Immature natural killer cell (primary cell): ENCODE measurements around the gene CD200R1L. TPM values are rescaled to one million over a fixed set of nuclear protein-coding genes. Genes with fewer than 3 reads are reported as not detected.
A peak's percentile ranks its signal among the peaks of the same experiment; 100 is the strongest.

Experiments used
- DNase-seq, 3 donors: peaks; one replicate each; pipeline ENCODE4 v3.0.0; 2022; ENCODE audit warnings: mixed read lengths in 1 of 3
- H3K27ac Mint-ChIP-seq, 6 donors: one replicate each; pipeline ENCODE4 v1.8.0; 2020; ENCODE audit warnings: mixed read lengths in 6 of 6, mild to moderate bottlenecking in 5 of 6, inconsistent platforms in 4 of 6, moderate library complexity in 3 of 6
- H3K27me3 Mint-ChIP-seq, 3 donors: one replicate each; pipeline ENCODE4 v1.8.0; 2020 to 2021; ENCODE audit warnings: low read depth in 3 of 3, mild to moderate bottlenecking in 3 of 3, mixed read lengths in 3 of 3, moderate library complexity in 3 of 3, inconsistent platforms in 1 of 3
- H3K36me3 Mint-ChIP-seq, 3 donors: one replicate each; pipeline ENCODE4 v1.8.0; 2020; ENCODE audit warnings: mixed read lengths in 3 of 3, inconsistent platforms in 2 of 3, mild to moderate bottlenecking in 2 of 3
- H3K4me1 Mint-ChIP-seq, 2 donors: one replicate each; pipeline ENCODE4 v1.8.0; 2020; ENCODE audit warnings: inconsistent platforms in 2 of 2, mild to moderate bottlenecking in 2 of 2, mixed read lengths in 2 of 2, moderate library complexity in 1 of 2
- H3K4me3 Mint-ChIP-seq, 5 donors: one replicate each; pipeline ENCODE4 v1.8.0; 2020; ENCODE audit warnings: mild to moderate bottlenecking in 5 of 5, mixed read lengths in 5 of 5, inconsistent platforms in 3 of 5, moderate library complexity in 3 of 5
- H3K9me3 Mint-ChIP-seq, 6 donors: one replicate each; pipeline ENCODE4 v1.8.0; 2020; ENCODE audit warnings: mild to moderate bottlenecking in 6 of 6, mixed read lengths in 6 of 6, inconsistent platforms in 4 of 6, moderate library complexity in 3 of 6
- polyA plus RNA-seq, 3 donors: library from polyadenylated mRNA; unstranded; fragments of 300-500 nt; fragmentation: Illumina TruSeq; gene quantifications; one replicate each; pipeline ENCODE4 v1.2.3, GENCODE V29; 2021

The CD200R1L gene
- not detected for polyA plus RNA-seq

- DNase-seq, result no peak
- Mint-ChIP-seq H3K9me3 (peaks cover 14 to 31% (median 20%) of the 10 kb centered on the region in 6 donors), H3K4me1 (peaks cover 25 to 28% of the 10 kb centered on the region in 2 donors), H3K36me3 (peaks cover 0 to 19% (median 15%) of the 10 kb centered on the region in 3 donors), H3K4me3 (peak within 1 kb of the TSS; percentile 43 to 73 (median 55)), H3K27ac (peak within 1 kb of the TSS; percentile 13 to 86 (median 70)), H3K27me3 (peaks cover 0 to 4% (median 3%) of the 10 kb centered on the region in 3 donors)
Observed at GRCh38 chr3:112846764-112847163, at the start of gene CD200R1L. Gene CD200R1L, minus strand, starts transcription at chr3:112846864. Its CDS starts 17,497 bp downstream, at chr3:112829367.

- no peaks in the 10 kb centered on the region for H3K9me3 Mint-ChIP-seq
- no peaks in the 10 kb centered on the region for H3K36me3 Mint-ChIP-seq
- DNase-seq, result no peak
- H3K4me3 Mint-ChIP-seq, result no peak overlapping the region
- H3K4me1 Mint-ChIP-seq, result no peaks in the 10 kb centered on the region
- H3K27ac Mint-ChIP-seq, result no peak overlapping the region
- H3K27me3 Mint-ChIP-seq, result peaks cover 0 to 2% (median 2%) of the 10 kb centered on the region in 3 donors
Observed at GRCh38 chr3:112894258-112894657, 47.6 kb upstream of the CD200R1L start.

GRCh38 chr3:112889357-112889756, 42.7 kb upstream of the CD200R1L start:
- H3K4me3 Mint-ChIP-seq, result no peak overlapping the region
- H3K27me3 Mint-ChIP-seq, result peaks cover 1 to 6% (median 2%) of the 10 kb centered on the region in 3 donors
- no peak overlapping the region for H3K27ac Mint-ChIP-seq
- H3K36me3 Mint-ChIP-seq, result no peaks in the 10 kb centered on the region
- H3K4me1 Mint-ChIP-seq, result no peaks in the 10 kb centered on the region
- no peaks in the 10 kb centered on the region for H3K9me3 Mint-ChIP-seq
- DNase-seq, result no peak

GRCh38 chr3:112888381-112889085, 41.9 kb upstream of the CD200R1L start:
- DNase-seq, result no peak
- Mint-ChIP-seq H3K36me3 (no peaks in the 10 kb centered on the region), H3K4me3 (no peak overlapping the region), H3K9me3 (no peaks in the 10 kb centered on the region), H3K27me3 (peaks cover 1 to 6% (median 2%) of the 10 kb centered on the region in 3 donors), H3K4me1 (no peaks in the 10 kb centered on the region), H3K27ac (no peak overlapping the region)

- Mint-ChIP-seq H3K9me3 (peaks cover 0 to 4% (median 0%) of the 10 kb centered on the region in 6 donors), H3K36me3 (no peaks in the 10 kb centered on the region), H3K4me3 (no peak overlapping the region), H3K4me1 (no peaks in the 10 kb centered on the region), H3K27me3 (peaks cover 1 to 6% (median 2%) of the 10 kb centered on the region in 3 donors), H3K27ac (no peak overlapping the region)
- no peak for DNase-seq
Observed at GRCh38 chr3:112884678-112885290, 38.1 kb upstream of the CD200R1L start.

GRCh38 chr3:112881891-112882290, 35.2 kb upstream of the CD200R1L start:
- Mint-ChIP-seq H3K36me3 (no peaks in the 10 kb centered on the region), H3K27me3 (peaks cover 1 to 10% (median 2%) of the 10 kb centered on the region in 3 donors), H3K27ac (no peak overlapping the region), H3K9me3 (peaks cover 0 to 4% (median 0%) of the 10 kb centered on the region in 6 donors), H3K4me3 (no peak overlapping the region), H3K4me1 (no peaks in the 10 kb centered on the region)
- no peak for DNase-seq

- Mint-ChIP-seq H3K4me1 (no peaks in the 10 kb centered on the region), H3K9me3 (peaks cover 5 to 18% (median 7%) of the 10 kb centered on the region in 6 donors), H3K4me3 (no peak overlapping the region), H3K27me3 (peaks cover 0 to 7% (median 2%) of the 10 kb centered on the region in 3 donors), H3K27ac (no peak overlapping the region), H3K36me3 (peaks cover 6 to 10% (median 8%) of the 10 kb centered on the region in 3 donors)
- DNase-seq, result no peak
Observed at GRCh38 chr3:112875561-112875960, 28.9 kb upstream of the CD200R1L start.

- H3K4me1 Mint-ChIP-seq, result no peaks in the 10 kb centered on the region
- peaks cover 0 to 7% (median 4%) of the 10 kb centered on the region in 3 donors for H3K27me3 Mint-ChIP-seq
- DNase-seq, result no peak
- H3K36me3 Mint-ChIP-seq, result peaks cover 6 to 18% (median 13%) of the 10 kb centered on the region in 3 donors
- H3K4me3 Mint-ChIP-seq, result no peak overlapping the region
- peaks cover 11 to 26% (median 15%) of the 10 kb centered on the region in 6 donors for H3K9me3 Mint-ChIP-seq
- no peak overlapping the region for H3K27ac Mint-ChIP-seq
Observed at GRCh38 chr3:112874725-112875124, 28.1 kb upstream of the CD200R1L start.

GRCh38 chr3:112873632-112874031, 27.0 kb upstream of the CD200R1L start:
- Mint-ChIP-seq H3K4me1 (no peaks in the 10 kb centered on the region), H3K27me3 (peaks cover 0 to 7% (median 7%) of the 10 kb centered on the region in 3 donors), H3K36me3 (peaks cover 9 to 24% (median 13%) of the 10 kb centered on the region in 3 donors), H3K27ac (no peak overlapping the region), H3K9me3 (peaks cover 11 to 35% (median 18%) of the 10 kb centered on the region in 6 donors), H3K4me3 (no peak overlapping the region)
- no peak for DNase-seq

GRCh38 chr3:112871735-112872134, 25.1 kb upstream of the CD200R1L start:
- Mint-ChIP-seq H3K27me3 (peaks cover under 1 to 7% (median 2%) of the 10 kb centered on the region in 3 donors), H3K9me3 (peaks cover 13 to 35% (median 18%) of the 10 kb centered on the region in 6 donors), H3K27ac (no peak overlapping the region), H3K36me3 (peaks cover 9 to 24% (median 13%) of the 10 kb centered on the region in 3 donors), H3K4me1 (no peaks in the 10 kb centered on the region), H3K4me3 (no peak overlapping the region)
- DNase-seq, result no peak

GRCh38 chr3:112865757-112866156, 19.1 kb upstream of the CD200R1L start:
- Mint-ChIP-seq H3K27ac (no peak overlapping the region), H3K4me1 (no peaks in the 10 kb centered on the region), H3K4me3 (no peak overlapping the region), H3K9me3 (peaks cover 7 to 22% (median 14%) of the 10 kb centered on the region in 6 donors), H3K27me3 (peaks cover 0 to 5% (median 3%) of the 10 kb centered on the region in 3 donors), H3K36me3 (peaks cover 3 to 15% (median 10%) of the 10 kb centered on the region in 3 donors)
- DNase-seq, result no peak

- Mint-ChIP-seq H3K4me1 (peaks cover 25 to 32% of the 10 kb centered on the region in 2 donors), H3K36me3 (peaks cover 0 to 12% (median 9%) of the 10 kb centered on the region in 3 donors), H3K9me3 (peaks cover 6 to 17% (median 9%) of the 10 kb centered on the region in 6 donors), H3K27me3 (peaks cover 0 to 7% (median 0%) of the 10 kb centered on the region in 3 donors), H3K4me3 (no peak overlapping the region), H3K27ac (no peak overlapping the region)
- no peak for DNase-seq
Observed at GRCh38 chr3:112860898-112861297, 14.2 kb upstream of the CD200R1L start.

GRCh38 chr3:112858410-112859069, 11.9 kb upstream of the CD200R1L start:
- H3K27me3 Mint-ChIP-seq, result peaks cover 0 to 7% (median 0%) of the 10 kb centered on the region in 3 donors
- H3K36me3 Mint-ChIP-seq, result peaks cover 0 to 13% (median 10%) of the 10 kb centered on the region in 3 donors
- H3K4me3 Mint-ChIP-seq, result peak overlapping the region in 1 of 5 donors; percentile 39
- no peak for DNase-seq
- H3K4me1 Mint-ChIP-seq, result peaks cover 29 to 34% of the 10 kb centered on the region in 2 donors
- peaks cover 6 to 15% (median 9%) of the 10 kb centered on the region in 6 donors for H3K9me3 Mint-ChIP-seq
- H3K27ac Mint-ChIP-seq, result peak overlapping the region in 1 of 6 donors; percentile 17
